Fibroblast of mammary gland (primary cell): ENCODE measurements around the gene DCAF8.

Source experiments
- DNase-seq: peaks from one replicate; pipeline ENCODE4 v3.0.0-alpha.2; 2010; ENCODE audit warnings: low read depth
- H3K4me3 ChIP-seq: 2 replicates; pipeline ENCODE4 v1.5.1; 2011; ENCODE audit warnings: low read depth, mild to moderate bottlenecking, low read length, moderate library complexity; ENCODE audit not compliant: control insufficient read depth
- CTCF ChIP-seq: conservative IDR thresholded peaks from 2 replicates; pipeline ENCODE4 v1.5.1; 2011; ENCODE audit warnings: low read depth, low read length, inconsistent platforms; ENCODE audit not compliant: control insufficient read depth, insufficient read depth

DCAF8 gene

GRCh38 chr1:160167056-160167455 is 95.3 kb downstream of the DCAF8 start:
- H3K4me3 ChIP-seq = no peak overlapping the region
- no peak for DNase-seq
- TF ChIP-seq CTCF = no peak

- no peak for TF ChIP-seq CTCF
- H3K4me3 ChIP-seq = no peak overlapping the region
- DNase-seq = no peak
Measured at GRCh38 chr1:160166166-160166868, 96.0 kb downstream of the DCAF8 start.
